Uterus (tissue), 2 donors: ENCODE results near the gene RGS11.

Experiments
- POLR2A ChIP-seq, 2 donors: fragments of 450-650 bp; IDR thresholded peaks; one replicate each; pipeline ENCODE4 v1.6.1; 2016; ENCODE audit warnings: antibody characterized with exemption in 2 of 2, mild to moderate bottlenecking in 1 of 2, moderate library complexity in 1 of 2
- TF ChIP-seq, protein P1 (sequence below), 4 experiments: fragments of 200-600 bp in 2 of 4; fragments of 450-650 bp in 2 of 4; sonication (generic) in 2 of 4; IDR thresholded peaks; one replicate each; pipeline ENCODE4 v1.5.1; 2016 to 2019; ENCODE audit warnings: antibody characterized with exemption in 4 of 4, mild to moderate bottlenecking in 2 of 4, moderate library complexity in 1 of 4

DNA sequence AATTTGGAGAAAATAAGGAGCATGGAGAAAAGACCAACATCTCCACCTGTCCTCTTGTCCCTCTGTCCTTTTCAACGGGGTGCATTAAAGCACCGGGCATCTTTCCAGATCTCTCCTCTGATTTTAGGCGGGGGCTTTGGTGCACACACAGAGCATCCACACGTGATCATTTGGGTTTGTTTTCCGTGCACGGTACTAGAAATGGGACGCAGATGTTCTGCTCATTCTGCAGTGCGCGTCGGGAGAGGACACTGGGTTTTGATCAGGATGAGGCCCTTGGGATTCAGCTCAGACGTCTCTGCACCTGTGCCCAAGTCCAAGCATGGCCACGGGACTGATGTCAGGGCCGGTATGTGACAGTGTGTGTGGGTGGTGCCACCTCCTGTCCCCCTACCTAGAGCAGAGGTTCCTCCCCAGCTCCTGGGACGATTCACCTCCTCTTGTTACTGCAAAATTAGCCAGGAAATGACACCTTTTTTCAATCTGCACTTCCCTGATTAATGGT, 39.1 kb upstream of the RGS11 start:
- TF ChIP-seq, protein P1, sequence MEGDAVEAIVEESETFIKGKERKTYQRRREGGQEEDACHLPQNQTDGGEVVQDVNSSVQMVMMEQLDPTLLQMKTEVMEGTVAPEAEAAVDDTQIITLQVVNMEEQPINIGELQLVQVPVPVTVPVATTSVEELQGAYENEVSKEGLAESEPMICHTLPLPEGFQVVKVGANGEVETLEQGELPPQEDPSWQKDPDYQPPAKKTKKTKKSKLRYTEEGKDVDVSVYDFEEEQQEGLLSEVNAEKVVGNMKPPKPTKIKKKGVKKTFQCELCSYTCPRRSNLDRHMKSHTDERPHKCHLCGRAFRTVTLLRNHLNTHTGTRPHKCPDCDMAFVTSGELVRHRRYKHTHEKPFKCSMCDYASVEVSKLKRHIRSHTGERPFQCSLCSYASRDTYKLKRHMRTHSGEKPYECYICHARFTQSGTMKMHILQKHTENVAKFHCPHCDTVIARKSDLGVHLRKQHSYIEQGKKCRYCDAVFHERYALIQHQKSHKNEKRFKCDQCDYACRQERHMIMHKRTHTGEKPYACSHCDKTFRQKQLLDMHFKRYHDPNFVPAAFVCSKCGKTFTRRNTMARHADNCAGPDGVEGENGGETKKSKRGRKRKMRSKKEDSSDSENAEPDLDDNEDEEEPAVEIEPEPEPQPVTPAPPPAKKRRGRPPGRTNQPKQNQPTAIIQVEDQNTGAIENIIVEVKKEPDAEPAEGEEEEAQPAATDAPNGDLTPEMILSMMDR (IDR thresholded peaks at IDR 0.05), result no peak
- TF ChIP-seq POLR2A (IDR thresholded peaks at IDR 0.05), result no peak
